ENCODE measurements around the gene C6orf132. TPM values are rescaled to one million over a fixed set of nuclear protein-coding genes. Genes with fewer than 3 reads are reported as not detected.
A peak's percentile ranks its signal among the peaks of the same experiment; 100 is the strongest.

Gene C6orf132
- total and polyA plus RNA-seq, 9 of the 15 experiments (the other 6 are each of a cell fraction or from before 2014, with no cell fraction given): 0.06 to 0.35 (median 0.14) TPM

DNA sequence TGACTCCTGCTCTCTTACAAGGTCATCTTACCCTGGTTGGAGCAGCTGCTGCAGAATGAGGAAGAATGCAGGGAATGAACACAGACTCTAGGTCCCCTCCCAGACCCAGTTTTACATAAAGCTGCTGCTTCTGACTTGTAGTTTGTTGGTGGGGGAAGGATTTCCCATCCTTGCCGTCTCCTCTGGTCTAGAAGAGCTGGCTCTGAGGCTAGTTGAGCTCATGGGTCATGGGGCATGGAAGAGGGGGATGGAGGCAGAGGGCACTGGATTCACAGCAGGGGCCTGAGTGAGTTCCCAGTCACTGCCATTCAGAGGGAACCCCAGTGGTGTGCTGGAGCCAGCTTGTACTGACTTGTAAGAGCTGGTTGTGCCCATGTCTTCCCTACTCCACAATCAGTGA, 21.6 kb upstream of the C6orf132 start:
- 0% methylated on average over 1 of the region's 1 CpG for WGBS (ENCODE audit: insufficient coverage, low coverage, missing lambda C conversion rate)
- no peaks in the 10 kb centered on the region; the same call in 1 of the 2 replicates for H3K9me3 ChIP-seq (replicated peaks; ENCODE audit: control insufficient read depth, insufficient read depth, low read depth, low read length)

More for the DNA sequence above, 21.6 kb upstream of the C6orf132 start:
- no peak for TF ChIP-seq KAT8 (IDR thresholded peaks at IDR 0.05; ENCODE audit: low read depth)
- TF ChIP-seq, protein P1, sequence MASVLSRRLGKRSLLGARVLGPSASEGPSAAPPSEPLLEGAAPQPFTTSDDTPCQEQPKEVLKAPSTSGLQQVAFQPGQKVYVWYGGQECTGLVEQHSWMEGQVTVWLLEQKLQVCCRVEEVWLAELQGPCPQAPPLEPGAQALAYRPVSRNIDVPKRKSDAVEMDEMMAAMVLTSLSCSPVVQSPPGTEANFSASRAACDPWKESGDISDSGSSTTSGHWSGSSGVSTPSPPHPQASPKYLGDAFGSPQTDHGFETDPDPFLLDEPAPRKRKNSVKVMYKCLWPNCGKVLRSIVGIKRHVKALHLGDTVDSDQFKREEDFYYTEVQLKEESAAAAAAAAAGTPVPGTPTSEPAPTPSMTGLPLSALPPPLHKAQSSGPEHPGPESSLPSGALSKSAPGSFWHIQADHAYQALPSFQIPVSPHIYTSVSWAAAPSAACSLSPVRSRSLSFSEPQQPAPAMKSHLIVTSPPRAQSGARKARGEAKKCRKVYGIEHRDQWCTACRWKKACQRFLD (CRISPR knock-in tag; IDR thresholded peaks at IDR 0.05): no peak
- TF ChIP-seq FOSL1 (tag; conservative IDR thresholded peaks at IDR 0.05): no peak
- TF ChIP-seq ZZZ3 (IDR thresholded peaks at IDR 0.05): no peak
- no peak for TF ChIP-seq ZNF408 (CRISPR knock-in tag; IDR thresholded peaks at IDR 0.05; ENCODE audit: low read depth)
- no peak for TF ChIP-seq KLF16 (IDR thresholded peaks at IDR 0.05)
- TF ChIP-seq ZNF511 (CRISPR knock-in tag; IDR thresholded peaks at IDR 0.05): no peak
- no peak for TF ChIP-seq SP1 (CRISPR knock-in tag; IDR thresholded peaks at IDR 0.05)
- no peak for TF ChIP-seq TCF7 (IDR thresholded peaks at IDR 0.05; ENCODE audit: borderline replicate concordance)
- TF ChIP-seq SMARCA5 (IDR thresholded peaks at IDR 0.05): no peak
- TF ChIP-seq, protein P2, sequence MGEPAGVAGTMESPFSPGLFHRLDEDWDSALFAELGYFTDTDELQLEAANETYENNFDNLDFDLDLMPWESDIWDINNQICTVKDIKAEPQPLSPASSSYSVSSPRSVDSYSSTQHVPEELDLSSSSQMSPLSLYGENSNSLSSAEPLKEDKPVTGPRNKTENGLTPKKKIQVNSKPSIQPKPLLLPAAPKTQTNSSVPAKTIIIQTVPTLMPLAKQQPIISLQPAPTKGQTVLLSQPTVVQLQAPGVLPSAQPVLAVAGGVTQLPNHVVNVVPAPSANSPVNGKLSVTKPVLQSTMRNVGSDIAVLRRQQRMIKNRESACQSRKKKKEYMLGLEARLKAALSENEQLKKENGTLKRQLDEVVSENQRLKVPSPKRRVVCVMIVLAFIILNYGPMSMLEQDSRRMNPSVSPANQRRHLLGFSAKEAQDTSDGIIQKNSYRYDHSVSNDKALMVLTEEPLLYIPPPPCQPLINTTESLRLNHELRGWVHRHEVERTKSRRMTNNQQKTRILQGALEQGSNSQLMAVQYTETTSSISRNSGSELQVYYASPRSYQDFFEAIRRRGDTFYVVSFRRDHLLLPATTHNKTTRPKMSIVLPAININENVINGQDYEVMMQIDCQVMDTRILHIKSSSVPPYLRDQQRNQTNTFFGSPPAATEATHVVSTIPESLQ (CRISPR knock-in tag; IDR thresholded peaks at IDR 0.05): no peak
- no peak for TF ChIP-seq KLF10 (CRISPR knock-in tag; IDR thresholded peaks at IDR 0.05)
- no peak for TF ChIP-seq ERF (CRISPR knock-in tag; IDR thresholded peaks at IDR 0.05)
- TF ChIP-seq, protein P3, sequence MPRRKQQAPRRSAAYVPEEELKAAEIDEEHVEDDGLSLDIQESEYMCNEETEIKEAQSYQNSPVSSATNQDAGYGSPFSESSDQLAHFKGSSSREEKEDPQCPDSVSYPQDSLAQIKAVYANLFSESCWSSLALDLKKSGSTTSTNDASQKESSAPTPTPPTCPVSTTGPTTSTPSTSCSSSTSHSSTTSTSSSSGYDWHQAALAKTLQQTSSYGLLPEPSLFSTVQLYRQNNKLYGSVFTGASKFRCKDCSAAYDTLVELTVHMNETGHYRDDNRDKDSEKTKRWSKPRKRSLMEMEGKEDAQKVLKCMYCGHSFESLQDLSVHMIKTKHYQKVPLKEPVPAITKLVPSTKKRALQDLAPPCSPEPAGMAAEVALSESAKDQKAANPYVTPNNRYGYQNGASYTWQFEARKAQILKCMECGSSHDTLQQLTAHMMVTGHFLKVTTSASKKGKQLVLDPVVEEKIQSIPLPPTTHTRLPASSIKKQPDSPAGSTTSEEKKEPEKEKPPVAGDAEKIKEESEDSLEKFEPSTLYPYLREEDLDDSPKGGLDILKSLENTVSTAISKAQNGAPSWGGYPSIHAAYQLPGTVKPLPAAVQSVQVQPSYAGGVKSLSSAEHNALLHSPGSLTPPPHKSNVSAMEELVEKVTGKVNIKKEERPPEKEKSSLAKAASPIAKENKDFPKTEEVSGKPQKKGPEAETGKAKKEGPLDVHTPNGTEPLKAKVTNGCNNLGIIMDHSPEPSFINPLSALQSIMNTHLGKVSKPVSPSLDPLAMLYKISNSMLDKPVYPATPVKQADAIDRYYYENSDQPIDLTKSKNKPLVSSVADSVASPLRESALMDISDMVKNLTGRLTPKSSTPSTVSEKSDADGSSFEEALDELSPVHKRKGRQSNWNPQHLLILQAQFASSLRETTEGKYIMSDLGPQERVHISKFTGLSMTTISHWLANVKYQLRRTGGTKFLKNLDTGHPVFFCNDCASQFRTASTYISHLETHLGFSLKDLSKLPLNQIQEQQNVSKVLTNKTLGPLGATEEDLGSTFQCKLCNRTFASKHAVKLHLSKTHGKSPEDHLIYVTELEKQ (CRISPR knock-in tag; IDR thresholded peaks at IDR 0.05): no peak
- no peak for TF ChIP-seq PCBP2 (IDR thresholded peaks at IDR 0.05; ENCODE audit: low read depth, low read length, poor library complexity, severe bottlenecking)
- no peak overlapping the region for H3K4me2 ChIP-seq (ENCODE audit: insufficient read depth, low read length)
- DNase-seq (ENCODE audit: extremely low read depth in 1 of 4, low spot score in 3 of 4): no peak
- no peak overlapping the region for H3K4me3 ChIP-seq
- intact Hi-C loops (cut with micrococcal nuclease): no loop called here
- H3K79me2 ChIP-seq (ENCODE audit: control insufficient read depth, insufficient read depth, low read length): no peaks in the 10 kb centered on the region
- in situ Hi-C loops (cut with MboI): loop anchor here (5.0 kb wide), 1 partner anchor 87 kb away; no protein-coding TSS in a partner anchor
- H2AFZ ChIP-seq (ENCODE audit: low read depth, low read length): peak overlapping the region; percentile 26; the same call in 1 of the 2 replicates
- no TSS peak for BruUV-seq (replicated peaks)
- H3K27ac ChIP-seq (ENCODE audit: extremely low read depth, low read depth, low read length): no peak overlapping the region
- ChIA-PET CTCF (ENCODE audit: low intra/inter-chr PET ratio) (interaction anchor here (4.9 kb wide), 1 partner anchor 88 kb away, joined by 77 read pairs; no protein-coding TSS in a partner anchor), POLR2A (interaction anchor here (0.6 to 1.2 kb wide), 4 partner anchors 14 to 444 kb away, joined by 3 to 4 read pairs (median 3); partner anchors contain the start of gene MRPS10)
- FAIRE-seq: no peak
- no peak overlapping the region for H3K9ac ChIP-seq (ENCODE audit: insufficient read depth in 1 of 2, low read depth in 2 of 2, low read length in 2 of 2)
- H3K9me1 ChIP-seq (ENCODE audit: control insufficient read depth, insufficient read depth, low read length): no peaks in the 10 kb centered on the region
- H3K27me3 ChIP-seq (ENCODE audit: control insufficient read depth in 2 of 2, insufficient read depth in 2 of 2, low read length in 2 of 2): peaks cover 10 to 49% of the 10 kb centered on the region in 2 experiments; a peak in 3 of 5 replicates
- no peaks in the 10 kb centered on the region for H3K36me3 ChIP-seq (ENCODE audit: control insufficient read depth, insufficient read depth, low read length)
- H4K20me1 ChIP-seq (replicated peaks; ENCODE audit: control insufficient read depth, insufficient read depth, low read length): no peaks in the 10 kb centered on the region
- peaks cover 4 to 6% of the 10 kb centered on the region in 2 experiments; a peak in 1 of 5 replicates for H3K4me1 ChIP-seq (replicated peaks in 1 of 2; ENCODE audit: control insufficient read depth in 2 of 2, insufficient read depth in 2 of 2, low read length in 2 of 2)
- no peak for ATAC-seq

Data from K562 (cell line).